ENCODE results near the gene STRBP. TPM values are rescaled to one million over a fixed set of nuclear protein-coding genes. Genes with fewer than 3 reads are reported as not detected.

STRBP gene
- total RNA-seq, 1 donor from 2014 or later, result 45.4 TPM

- H3K4me1 Mint-ChIP-seq (ENCODE audit: unreplicated experiment), result peaks cover 4% of the 10 kb centered on the region
- TF ChIP-seq CTCF (IDR thresholded peaks at IDR 0.05; ENCODE audit: unreplicated experiment), result no peak
- no peak overlapping the region for H3K4me3 Mint-ChIP-seq (ENCODE audit: unreplicated experiment)
- no peaks in the 10 kb centered on the region for H3K27me3 Mint-ChIP-seq (ENCODE audit: unreplicated experiment)
- H3K9me3 Mint-ChIP-seq (ENCODE audit: unreplicated experiment), result no peaks in the 10 kb centered on the region
- H3K27ac Mint-ChIP-seq (ENCODE audit: unreplicated experiment), result no peak overlapping the region
- no peak for DNase-seq (ENCODE audit: low spot score)
- peaks cover 56% of the 10 kb centered on the region for H3K36me3 Mint-ChIP-seq (ENCODE audit: low read depth, unreplicated experiment)
Observed at GRCh38 chr9:123099042-123099441, 169.3 kb downstream of the STRBP start.

- H3K4me1 Mint-ChIP-seq (ENCODE audit: unreplicated experiment), result peaks cover 13% of the 10 kb centered on the region
- no peak overlapping the region for H3K4me3 Mint-ChIP-seq (ENCODE audit: unreplicated experiment)
- no peak for TF ChIP-seq CTCF (IDR thresholded peaks at IDR 0.05; ENCODE audit: unreplicated experiment)
- peaks cover 57% of the 10 kb centered on the region for H3K36me3 Mint-ChIP-seq (ENCODE audit: low read depth, unreplicated experiment)
- no peaks in the 10 kb centered on the region for H3K9me3 Mint-ChIP-seq (ENCODE audit: unreplicated experiment)
- no peak overlapping the region for H3K27ac Mint-ChIP-seq (ENCODE audit: unreplicated experiment)
- no peak for DNase-seq (ENCODE audit: low spot score)
- H3K27me3 Mint-ChIP-seq (ENCODE audit: unreplicated experiment), result no peaks in the 10 kb centered on the region
Observed at GRCh38 chr9:123098096-123098459, 170.3 kb downstream of the STRBP start.

- TF ChIP-seq CTCF (IDR thresholded peaks at IDR 0.05; ENCODE audit: unreplicated experiment), result no peak
- H3K27me3 Mint-ChIP-seq (ENCODE audit: unreplicated experiment), result no peaks in the 10 kb centered on the region
- H3K4me1 Mint-ChIP-seq (ENCODE audit: unreplicated experiment), result peaks cover 17% of the 10 kb centered on the region
- DNase-seq (ENCODE audit: low spot score), result no peak
- H3K36me3 Mint-ChIP-seq (ENCODE audit: low read depth, unreplicated experiment), result peaks cover 57% of the 10 kb centered on the region
- H3K4me3 Mint-ChIP-seq (ENCODE audit: unreplicated experiment), result no peak overlapping the region
- H3K27ac Mint-ChIP-seq (ENCODE audit: unreplicated experiment), result no peak overlapping the region
- no peaks in the 10 kb centered on the region for H3K9me3 Mint-ChIP-seq (ENCODE audit: unreplicated experiment)
Observed at GRCh38 chr9:123097430-123098095, 170.8 kb downstream of the STRBP start.

- Mint-ChIP-seq H3K9me3 (ENCODE audit: unreplicated experiment) (no peaks in the 10 kb centered on the region), H3K27me3 (ENCODE audit: unreplicated experiment) (no peaks in the 10 kb centered on the region), H3K36me3 (ENCODE audit: low read depth, unreplicated experiment) (peaks cover 57% of the 10 kb centered on the region), H3K27ac (ENCODE audit: unreplicated experiment) (no peak overlapping the region), H3K4me1 (ENCODE audit: unreplicated experiment) (peaks cover 21% of the 10 kb centered on the region), H3K4me3 (ENCODE audit: unreplicated experiment) (no peak overlapping the region)
- DNase-seq (ENCODE audit: low spot score), result no peak
- no peak for TF ChIP-seq CTCF (IDR thresholded peaks at IDR 0.05; ENCODE audit: unreplicated experiment)
Observed at GRCh38 chr9:123096987-123097386, 171.4 kb downstream of the STRBP start.

GRCh38 chr9:123093141-123093540 is 175.2 kb downstream of the STRBP start:
- no peaks in the 10 kb centered on the region for H3K27me3 Mint-ChIP-seq (ENCODE audit: unreplicated experiment)
- H3K36me3 Mint-ChIP-seq (ENCODE audit: low read depth, unreplicated experiment), result peaks cover 67% of the 10 kb centered on the region
- no peak overlapping the region for H3K4me3 Mint-ChIP-seq (ENCODE audit: unreplicated experiment)
- H3K4me1 Mint-ChIP-seq (ENCODE audit: unreplicated experiment), result peaks cover 30% of the 10 kb centered on the region
- no peak for DNase-seq (ENCODE audit: low spot score)
- H3K27ac Mint-ChIP-seq (ENCODE audit: unreplicated experiment), result no peak overlapping the region
- TF ChIP-seq CTCF (IDR thresholded peaks at IDR 0.05; ENCODE audit: unreplicated experiment), result no peak
- H3K9me3 Mint-ChIP-seq (ENCODE audit: unreplicated experiment), result no peaks in the 10 kb centered on the region
